ENCODE measurements around the gene DNAJB11.

- TF ChIP-seq, protein P1, sequence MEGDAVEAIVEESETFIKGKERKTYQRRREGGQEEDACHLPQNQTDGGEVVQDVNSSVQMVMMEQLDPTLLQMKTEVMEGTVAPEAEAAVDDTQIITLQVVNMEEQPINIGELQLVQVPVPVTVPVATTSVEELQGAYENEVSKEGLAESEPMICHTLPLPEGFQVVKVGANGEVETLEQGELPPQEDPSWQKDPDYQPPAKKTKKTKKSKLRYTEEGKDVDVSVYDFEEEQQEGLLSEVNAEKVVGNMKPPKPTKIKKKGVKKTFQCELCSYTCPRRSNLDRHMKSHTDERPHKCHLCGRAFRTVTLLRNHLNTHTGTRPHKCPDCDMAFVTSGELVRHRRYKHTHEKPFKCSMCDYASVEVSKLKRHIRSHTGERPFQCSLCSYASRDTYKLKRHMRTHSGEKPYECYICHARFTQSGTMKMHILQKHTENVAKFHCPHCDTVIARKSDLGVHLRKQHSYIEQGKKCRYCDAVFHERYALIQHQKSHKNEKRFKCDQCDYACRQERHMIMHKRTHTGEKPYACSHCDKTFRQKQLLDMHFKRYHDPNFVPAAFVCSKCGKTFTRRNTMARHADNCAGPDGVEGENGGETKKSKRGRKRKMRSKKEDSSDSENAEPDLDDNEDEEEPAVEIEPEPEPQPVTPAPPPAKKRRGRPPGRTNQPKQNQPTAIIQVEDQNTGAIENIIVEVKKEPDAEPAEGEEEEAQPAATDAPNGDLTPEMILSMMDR (IDR thresholded peaks at IDR 0.05): no peak
- TF ChIP-seq EP300 (IDR thresholded peaks at IDR 0.05): no peak
- TF ChIP-seq POLR2A (IDR thresholded peaks at IDR 0.05): no peak
Observed at GRCh38 chr3:186614266-186614596, 43.7 kb downstream of the DNAJB11 start.

Data from tibial nerve (tissue), 4 donors.